Neural cell (in vitro differentiated cells): ENCODE results near the gene KLC3. TPM values are rescaled to one million over a fixed set of nuclear protein-coding genes. Genes with fewer than 3 reads are reported as not detected.

Experiments
- H2AFZ ChIP-seq: fragments of 200-600, 300-800 bp; sonication (generic), shearing (Covaris generic); 2 replicates; pipeline ENCODE4 v1.6.0; 2014; ENCODE audit warnings: low read depth, mild to moderate bottlenecking, antibody characterized with exemption, low read length, moderate library complexity
- H3F3A ChIP-seq: fragments of 200-600 bp; shearing (Covaris generic); 2 replicates; pipeline ENCODE4 v1.6.1; 2016; ENCODE audit warnings: mild to moderate bottlenecking, moderate library complexity, mixed read lengths, antibody characterized with exemption, low read length; ENCODE audit not compliant: insufficient read depth, poor library complexity, severe bottlenecking
- H3K27ac ChIP-seq: fragments of 200-600, 300-800 bp; sonication (generic), shearing (Covaris generic); 2 replicates; pipeline ENCODE4 v1.5.1; 2014; ENCODE audit warnings: mild to moderate bottlenecking, low read length, moderate library complexity
- H3K27me3 ChIP-seq: fragments of 300-800, 200-600 bp; sonication (generic), shearing (Covaris generic); 2 replicates; pipeline ENCODE4 v1.6.0; 2014; ENCODE audit warnings: mild to moderate bottlenecking, low read depth, low read length, moderate library complexity; ENCODE audit not compliant: insufficient read depth
- H3K36me3 ChIP-seq: fragments of 300-800, 200-600 bp; sonication (generic), shearing (Covaris generic); 2 replicates; pipeline ENCODE4 v1.5.1; 2014; ENCODE audit warnings: mild to moderate bottlenecking, antibody characterized with exemption, low read length, moderate library complexity; ENCODE audit not compliant: insufficient read depth
- H3K4me2 ChIP-seq: fragments of 300-800, 200-600 bp; sonication (generic), shearing (Covaris generic); 2 replicates; pipeline ENCODE4 v1.6.0; 2014; ENCODE audit warnings: mild to moderate bottlenecking, low read length
- H3K4me3 ChIP-seq: fragments of 300-800, 200-600 bp; sonication (generic), shearing (Covaris generic); 2 replicates; pipeline ENCODE4 v1.5.1; 2014; ENCODE audit warnings: mild to moderate bottlenecking, low read length, moderate library complexity
- H3K79me2 ChIP-seq: fragments of 200-600 bp; shearing (Covaris generic); replicated peaks from 2 replicates; pipeline ENCODE4 v1.6.0; 2014; ENCODE audit warnings: mild to moderate bottlenecking, low read length, moderate library complexity; ENCODE audit not compliant: insufficient read depth
- H3K9ac ChIP-seq: fragments of 300-800, 200-600 bp; sonication (generic), shearing (Covaris generic); 2 replicates; pipeline ENCODE4 v1.6.1; 2016; ENCODE audit warnings: mild to moderate bottlenecking, low read length, mixed read lengths
- H3K9me2 ChIP-seq: fragments of 200-600 bp; shearing (Covaris generic); 2 replicates; pipeline ENCODE4 v1.6.1; 2016; ENCODE audit warnings: mild to moderate bottlenecking, low read length, mixed read lengths; ENCODE audit not compliant: insufficient read depth
- H3K9me3 ChIP-seq: fragments of 200-600, 300-800 bp; sonication (generic), shearing (Covaris generic); 2 replicates; pipeline ENCODE4 v1.6.1; 2016; ENCODE audit warnings: mild to moderate bottlenecking, mixed run types, low read length, moderate library complexity, mixed read lengths
- H4K20me1 ChIP-seq: fragments of 200-600 bp; shearing (Covaris generic); 2 replicates; pipeline ENCODE4 v1.6.1; 2016; ENCODE audit warnings: mild to moderate bottlenecking, mixed run types; ENCODE audit not compliant: insufficient read depth
- CTCF ChIP-seq: fragments of 450-650 bp; IDR thresholded peaks from 2 replicates; pipeline ENCODE4 v1.5.1; 2014; ENCODE audit warnings: antibody characterized with exemption, mild to moderate bottlenecking, moderate library complexity; ENCODE audit not compliant: poor library complexity, severe bottlenecking
- EP300 ChIP-seq: fragments of 450-650 bp; conservative IDR thresholded peaks from 2 replicates; pipeline ENCODE4 v1.6.1; 2014; ENCODE audit warnings: antibody characterized with exemption, mild to moderate bottlenecking, moderate library complexity; ENCODE audit not compliant: poor library complexity, severe bottlenecking
- EZH2 ChIP-seq: fragments of 200-600, 300-800 bp; shearing (Covaris generic), sonication (generic); IDR thresholded peaks from 2 replicates; pipeline ENCODE4 v1.6.1; 2014; ENCODE audit warnings: antibody characterized with exemption, low read length, borderline replicate concordance, mild to moderate bottlenecking; ENCODE audit not compliant: insufficient read depth, poor library complexity, severe bottlenecking
- MXI1 ChIP-seq: fragments of 450-650 bp; conservative IDR thresholded peaks from 2 replicates; pipeline ENCODE4 v1.6.1; 2014; ENCODE audit warnings: antibody characterized with exemption, mild to moderate bottlenecking; ENCODE audit not compliant: poor library complexity, severe bottlenecking
- POLR2AphosphoS5 ChIP-seq: IDR thresholded peaks from 2 replicates; pipeline ENCODE4 v1.6.1; 2012
- RAD21 ChIP-seq: fragments of 450-650 bp; conservative IDR thresholded peaks from 2 replicates; pipeline ENCODE4 v1.6.1; 2014; ENCODE audit warnings: antibody characterized with exemption, mild to moderate bottlenecking, moderate library complexity
- SMC3 ChIP-seq: fragments of 450-650 bp; conservative IDR thresholded peaks from 2 replicates; pipeline ENCODE4 v1.6.1; 2014; ENCODE audit warnings: antibody characterized with exemption, mild to moderate bottlenecking, moderate library complexity; ENCODE audit not compliant: poor library complexity
- TAF1 ChIP-seq: IDR thresholded peaks from 2 replicates; pipeline ENCODE4 v1.6.1; 2012; ENCODE audit warnings: low read depth
- polyA plus RNA-seq: library from polyadenylated mRNA; depleted of rRNA; stranded (reverse); fragments of >200 nt; gene quantifications from 2 replicates; pipeline ENCODE4 v1.2.3, GENCODE V29; 2014
- TF ChIP-seq, protein P1 (sequence below): IDR thresholded peaks from 2 replicates; pipeline ENCODE4 v1.6.1; 2012; ENCODE audit warnings: borderline replicate concordance

KLC3 gene
- polyA plus RNA-seq, 1 donor from 2014 or later = not detected

GRCh38 chr19:45304141-45304926, 36.2 kb upstream of the KLC3 start:
- Histone ChIP-seq H3K27me3 (no peaks in the 10 kb centered on the region), H3K4me3 (no peak overlapping the region), H3K9me2 (no peaks in the 10 kb centered on the region), H4K20me1 (no peaks in the 10 kb centered on the region), H3K9ac (no peak overlapping the region), H3K9me3 (no peaks in the 10 kb centered on the region), H3K4me2 (no peak overlapping the region), H3K27ac (no peak overlapping the region), H3F3A (no peaks in the 10 kb centered on the region), H3K79me2 (no peaks in the 10 kb centered on the region), H3K36me3 (no peaks in the 10 kb centered on the region), H2AFZ (no peak overlapping the region)
- TF ChIP-seq RAD21 = no peak
- TF ChIP-seq TAF1 = no peak
- TF ChIP-seq POLR2AphosphoS5 = peak; percentile 12

DNA sequence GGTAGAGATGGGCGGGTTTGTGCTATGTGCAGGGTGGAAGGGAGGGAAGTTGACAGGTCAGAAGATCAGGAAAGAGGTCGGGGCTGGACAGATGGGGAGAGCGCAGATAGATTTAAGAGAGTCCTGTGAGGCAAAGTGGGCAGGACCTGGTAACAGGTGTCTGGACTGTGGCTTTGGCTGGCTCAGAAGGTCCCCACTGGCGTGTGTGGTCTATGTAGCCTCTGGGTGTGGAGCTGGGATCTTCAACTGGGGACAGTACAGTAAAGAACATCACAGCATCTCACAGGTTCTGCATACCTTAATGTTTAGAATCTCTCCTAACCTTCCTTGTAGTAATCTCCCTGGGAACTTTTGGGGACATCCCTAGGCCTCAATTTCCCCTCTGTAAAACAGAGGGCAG, 35.5 kb upstream of the KLC3 start:
- Histone ChIP-seq H3K27ac (no peak overlapping the region), H3K27me3 (no peaks in the 10 kb centered on the region), H3K36me3 (no peaks in the 10 kb centered on the region), H4K20me1 (no peaks in the 10 kb centered on the region), H3K9me2 (no peaks in the 10 kb centered on the region), H3K4me3 (no peak overlapping the region), H3K9me3 (no peaks in the 10 kb centered on the region), H3K79me2 (no peaks in the 10 kb centered on the region), H3K9ac (no peak overlapping the region), H2AFZ (no peak overlapping the region), H3K4me2 (no peak overlapping the region), H3F3A (no peaks in the 10 kb centered on the region)
- TF ChIP-seq EZH2 (no peak), POLR2AphosphoS5 (no peak), MXI1 (no peak), TAF1 (no peak), CTCF (no peak), SMC3 (no peak), EP300 (no peak), RAD21 (no peak)
- TF ChIP-seq, protein P1, sequence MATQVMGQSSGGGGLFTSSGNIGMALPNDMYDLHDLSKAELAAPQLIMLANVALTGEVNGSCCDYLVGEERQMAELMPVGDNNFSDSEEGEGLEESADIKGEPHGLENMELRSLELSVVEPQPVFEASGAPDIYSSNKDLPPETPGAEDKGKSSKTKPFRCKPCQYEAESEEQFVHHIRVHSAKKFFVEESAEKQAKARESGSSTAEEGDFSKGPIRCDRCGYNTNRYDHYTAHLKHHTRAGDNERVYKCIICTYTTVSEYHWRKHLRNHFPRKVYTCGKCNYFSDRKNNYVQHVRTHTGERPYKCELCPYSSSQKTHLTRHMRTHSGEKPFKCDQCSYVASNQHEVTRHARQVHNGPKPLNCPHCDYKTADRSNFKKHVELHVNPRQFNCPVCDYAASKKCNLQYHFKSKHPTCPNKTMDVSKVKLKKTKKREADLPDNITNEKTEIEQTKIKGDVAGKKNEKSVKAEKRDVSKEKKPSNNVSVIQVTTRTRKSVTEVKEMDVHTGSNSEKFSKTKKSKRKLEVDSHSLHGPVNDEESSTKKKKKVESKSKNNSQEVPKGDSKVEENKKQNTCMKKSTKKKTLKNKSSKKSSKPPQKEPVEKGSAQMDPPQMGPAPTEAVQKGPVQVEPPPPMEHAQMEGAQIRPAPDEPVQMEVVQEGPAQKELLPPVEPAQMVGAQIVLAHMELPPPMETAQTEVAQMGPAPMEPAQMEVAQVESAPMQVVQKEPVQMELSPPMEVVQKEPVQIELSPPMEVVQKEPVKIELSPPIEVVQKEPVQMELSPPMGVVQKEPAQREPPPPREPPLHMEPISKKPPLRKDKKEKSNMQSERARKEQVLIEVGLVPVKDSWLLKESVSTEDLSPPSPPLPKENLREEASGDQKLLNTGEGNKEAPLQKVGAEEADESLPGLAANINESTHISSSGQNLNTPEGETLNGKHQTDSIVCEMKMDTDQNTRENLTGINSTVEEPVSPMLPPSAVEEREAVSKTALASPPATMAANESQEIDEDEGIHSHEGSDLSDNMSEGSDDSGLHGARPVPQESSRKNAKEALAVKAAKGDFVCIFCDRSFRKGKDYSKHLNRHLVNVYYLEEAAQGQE = no peak
